ES-I3 (cell line): ENCODE measurements around the gene IL18BP.

Source experiments
- H3K36me3 ChIP-seq: 2 replicates; pipeline ENCODE4 v1.6.1; 2013; ENCODE audit warnings: mild to moderate bottlenecking, low read length, control low read depth, moderate library complexity; ENCODE audit not compliant: insufficient read depth
- H3K4me1 ChIP-seq: 2 replicates; pipeline ENCODE4 v1.6.1; 2013; ENCODE audit warnings: mild to moderate bottlenecking, control low read depth, low read length; ENCODE audit not compliant: insufficient read depth
- H3K9ac ChIP-seq: 2 replicates; pipeline ENCODE4 v1.6.1; 2013; ENCODE audit warnings: low read depth, mild to moderate bottlenecking, low read length, moderate library complexity
- H3K9me3 ChIP-seq: 2 replicates; pipeline ENCODE4 v1.6.1; 2013; ENCODE audit warnings: mild to moderate bottlenecking, low read length, moderate library complexity; ENCODE audit not compliant: control insufficient read depth, insufficient read depth

The IL18BP gene

DNA sequence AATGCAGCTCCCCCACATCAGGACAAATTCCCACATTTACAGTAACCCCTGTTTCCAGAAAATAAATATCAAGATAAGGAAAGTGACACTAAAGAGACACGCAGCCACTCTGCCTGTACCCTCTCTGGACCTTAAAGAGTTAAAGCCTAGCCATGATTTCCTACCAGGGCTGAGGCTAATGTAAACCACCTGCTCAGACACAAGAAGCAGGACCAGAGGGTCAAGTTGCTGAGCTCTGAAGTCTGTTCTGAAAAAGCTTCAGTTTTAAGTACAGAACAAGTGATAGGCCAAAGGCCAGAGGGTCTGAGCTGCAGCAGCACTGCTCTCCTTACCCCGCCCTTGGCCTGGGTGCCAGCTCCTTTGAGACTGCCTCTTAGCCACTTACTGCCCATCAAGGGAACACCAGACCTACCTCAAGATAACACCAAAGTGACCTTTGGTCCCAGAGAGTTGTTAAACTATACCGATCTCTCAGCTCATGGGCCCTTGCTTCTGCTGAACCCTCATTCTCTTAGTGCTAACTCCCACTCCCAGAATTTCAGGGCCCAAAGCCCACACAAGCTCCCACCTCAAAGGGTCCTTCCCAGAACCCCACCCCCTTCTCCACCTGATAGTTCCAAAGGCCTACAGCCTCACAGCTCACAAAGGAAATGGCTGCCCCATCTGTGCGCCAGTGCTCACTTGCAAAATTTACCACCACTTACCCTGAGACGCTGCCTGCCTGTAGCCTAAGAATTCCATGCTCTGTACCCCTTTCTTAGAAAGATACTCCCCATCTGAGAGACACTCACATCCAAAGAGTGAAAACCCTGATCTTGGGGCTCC, 40.5 kb downstream of the IL18BP start:
- no peaks in the 10 kb centered on the region for H3K9me3 ChIP-seq
- peaks cover 23% of the 10 kb centered on the region for H3K4me1 ChIP-seq
- H3K9ac ChIP-seq: no peak overlapping the region
- H3K36me3 ChIP-seq: no peaks in the 10 kb centered on the region

DNA sequence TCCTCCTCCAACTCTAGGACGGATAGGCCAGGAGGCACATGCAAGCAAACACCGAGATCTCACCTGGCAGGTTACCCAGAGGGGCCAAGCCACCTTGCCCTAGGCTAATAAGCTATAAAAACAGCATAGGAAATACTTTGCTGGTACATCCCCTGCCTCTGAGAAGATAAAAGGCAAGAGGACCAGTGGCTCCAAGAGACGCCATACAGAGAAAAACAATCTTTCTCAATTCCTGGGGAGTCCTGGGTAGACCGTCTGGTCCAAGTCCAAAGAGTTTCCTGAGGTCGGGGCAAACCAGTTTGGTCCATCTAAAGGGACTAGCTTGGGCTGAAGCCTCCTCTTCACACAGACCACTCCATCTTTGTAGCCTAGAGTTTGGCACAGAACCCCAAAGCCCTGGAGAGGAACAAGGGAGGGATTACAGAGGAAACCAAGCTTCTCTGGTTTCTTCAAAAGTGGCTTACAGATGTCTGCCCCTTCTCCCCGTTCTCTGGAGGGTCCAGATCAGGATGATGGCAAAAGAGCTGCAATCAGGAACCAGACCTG, 41.2 kb downstream of the IL18BP start:
- peaks cover 23% of the 10 kb centered on the region for H3K4me1 ChIP-seq
- H3K9ac ChIP-seq: peak overlapping the region; percentile 80; the same call in 1 of the 2 replicates
- no peaks in the 10 kb centered on the region for H3K36me3 ChIP-seq
- no peaks in the 10 kb centered on the region for H3K9me3 ChIP-seq

DNA sequence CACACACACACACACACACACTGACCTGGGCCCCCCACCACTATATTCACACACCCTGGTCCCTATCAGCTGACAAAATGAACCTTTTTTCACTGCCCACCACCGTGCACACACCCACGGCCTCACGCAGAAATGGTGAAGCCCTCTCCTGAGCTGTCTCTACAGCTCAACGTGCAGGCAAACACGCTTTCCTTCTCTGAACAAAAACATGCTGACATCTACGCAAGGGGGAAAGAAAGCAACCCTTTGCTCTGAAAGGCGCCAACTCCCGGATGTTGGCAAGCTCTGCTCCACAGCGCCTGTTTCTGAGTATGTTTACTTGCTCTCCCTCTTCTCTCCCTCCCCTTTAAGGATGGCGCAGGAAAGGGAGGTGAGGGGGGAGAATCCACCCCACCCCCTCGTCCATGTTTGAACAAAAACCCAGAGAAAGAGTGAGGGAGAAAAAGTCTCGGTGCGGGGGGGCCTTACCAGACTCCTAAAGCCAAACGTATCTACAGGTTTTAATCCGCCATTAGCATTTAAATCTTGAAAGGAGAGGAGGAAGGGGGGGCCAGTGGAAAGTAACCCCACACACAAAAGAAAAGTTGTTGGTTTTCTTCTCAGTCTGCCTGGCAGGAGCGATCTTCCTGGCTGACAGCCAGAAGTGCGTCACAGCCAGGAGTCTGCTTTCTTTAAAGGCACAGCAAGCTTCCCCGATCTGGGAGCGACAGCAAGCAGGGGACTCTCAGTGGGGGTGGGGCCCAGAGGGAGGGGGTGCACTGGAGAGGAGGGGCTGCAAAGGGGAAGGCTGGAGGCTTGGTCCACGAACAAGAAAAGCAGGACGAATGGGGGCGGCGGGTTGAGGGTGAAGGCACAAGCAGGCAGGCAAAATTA, 42.0 kb downstream of the IL18BP start:
- no peaks in the 10 kb centered on the region for H3K36me3 ChIP-seq
- H3K9ac ChIP-seq: peak overlapping the region; percentile 80
- H3K9me3 ChIP-seq: no peaks in the 10 kb centered on the region
- H3K4me1 ChIP-seq: peaks cover 23% of the 10 kb centered on the region

DNA sequence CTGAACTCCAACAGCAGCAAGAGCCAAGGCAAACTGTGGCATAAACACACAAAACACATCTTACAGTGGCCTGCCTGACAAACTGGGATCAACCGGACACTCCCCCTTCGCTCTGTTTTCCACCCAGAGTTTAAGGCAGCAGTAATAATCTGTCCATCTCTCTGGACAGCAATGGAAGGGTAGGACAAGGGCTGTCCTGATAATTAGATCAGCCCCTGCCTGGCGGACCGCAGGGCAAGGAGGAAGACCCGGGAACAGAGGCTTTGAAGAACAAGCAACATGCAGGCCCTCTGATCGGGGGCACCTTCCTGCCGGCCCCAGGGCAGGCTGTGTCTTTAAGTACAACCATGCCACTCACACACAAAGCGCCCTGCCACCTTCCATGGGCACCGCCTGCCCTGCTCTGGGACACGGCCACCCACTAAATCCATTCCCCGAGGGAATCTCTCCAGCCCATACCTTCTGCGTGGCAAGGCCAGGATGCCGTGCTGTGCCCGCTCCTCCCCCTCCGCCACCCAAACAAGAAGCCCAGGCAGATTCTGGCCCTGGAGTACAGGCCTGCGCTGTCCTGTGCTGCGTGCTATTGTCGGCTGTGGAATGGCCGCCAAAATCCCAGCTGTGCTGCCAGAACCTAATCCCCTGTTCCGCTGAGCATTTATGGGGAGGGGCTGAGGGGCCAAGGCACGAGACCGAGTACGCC, 42.8 kb downstream of the IL18BP start:
- Histone ChIP-seq H3K36me3 (no peaks in the 10 kb centered on the region), H3K9me3 (no peaks in the 10 kb centered on the region), H3K9ac (peak overlapping the region; percentile 80), H3K4me1 (peaks cover 23% of the 10 kb centered on the region)

DNA sequence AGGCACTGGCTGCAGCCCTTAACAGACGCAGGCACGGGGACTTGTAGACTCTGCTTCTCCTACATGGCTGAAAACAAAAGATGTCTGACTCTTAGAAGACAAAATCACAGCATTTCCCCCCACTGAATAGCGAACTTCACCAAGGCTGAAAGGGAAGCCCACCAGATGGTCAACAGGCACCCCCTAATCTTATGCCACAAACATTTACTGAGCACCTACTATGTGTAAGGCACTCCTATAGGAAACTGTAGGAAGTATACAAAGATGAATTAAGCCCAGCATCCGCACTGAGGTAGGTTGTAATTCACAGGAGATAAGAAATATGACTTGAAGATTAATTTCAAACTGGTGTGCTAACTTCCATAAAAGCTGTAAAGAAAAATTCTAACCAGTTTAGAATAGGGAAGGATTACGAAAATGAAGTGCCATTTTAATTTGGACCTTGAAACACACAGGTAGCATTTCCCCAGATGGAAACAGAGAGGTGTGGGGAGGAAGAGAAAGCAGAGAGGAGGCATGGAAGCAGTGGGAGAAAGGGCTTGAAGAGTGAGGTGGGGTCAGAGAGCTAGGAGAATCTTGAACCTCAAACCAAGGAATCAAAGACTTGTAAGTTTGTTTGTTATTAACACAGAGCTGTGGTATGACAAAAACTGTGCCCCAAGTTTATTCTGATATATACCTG, 43.5 kb downstream of the IL18BP start:
- no peaks in the 10 kb centered on the region for H3K9me3 ChIP-seq
- no peaks in the 10 kb centered on the region for H3K36me3 ChIP-seq
- peak overlapping the region; percentile 80 for H3K9ac ChIP-seq
- H3K4me1 ChIP-seq: peaks cover 23% of the 10 kb centered on the region

DNA sequence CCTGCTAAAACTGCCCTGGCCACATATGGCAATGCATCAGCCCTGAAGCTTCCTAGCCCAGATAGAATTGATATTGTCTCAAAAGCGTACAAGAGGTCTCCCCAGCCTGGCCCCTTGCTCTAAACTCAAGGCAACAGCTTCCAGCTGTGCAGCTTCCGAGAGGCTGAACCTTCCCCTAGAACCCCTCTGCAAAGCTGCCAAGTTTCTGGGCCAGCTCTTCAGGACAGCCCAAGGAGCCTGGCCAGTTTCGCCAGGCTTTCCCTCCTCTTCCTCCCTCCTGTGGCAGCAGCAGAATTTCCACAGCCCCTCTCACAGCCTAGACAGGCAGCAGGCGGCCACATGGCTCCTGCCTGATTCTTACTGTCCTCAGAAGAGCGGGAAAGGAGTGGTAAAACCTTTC, 47.1 kb downstream of the IL18BP start:
- H3K4me1 ChIP-seq: peaks cover 5% of the 10 kb centered on the region; the same call in 1 of the 2 replicates
- no peak overlapping the region for H3K9ac ChIP-seq
- H3K9me3 ChIP-seq: no peaks in the 10 kb centered on the region
- no peaks in the 10 kb centered on the region for H3K36me3 ChIP-seq

DNA sequence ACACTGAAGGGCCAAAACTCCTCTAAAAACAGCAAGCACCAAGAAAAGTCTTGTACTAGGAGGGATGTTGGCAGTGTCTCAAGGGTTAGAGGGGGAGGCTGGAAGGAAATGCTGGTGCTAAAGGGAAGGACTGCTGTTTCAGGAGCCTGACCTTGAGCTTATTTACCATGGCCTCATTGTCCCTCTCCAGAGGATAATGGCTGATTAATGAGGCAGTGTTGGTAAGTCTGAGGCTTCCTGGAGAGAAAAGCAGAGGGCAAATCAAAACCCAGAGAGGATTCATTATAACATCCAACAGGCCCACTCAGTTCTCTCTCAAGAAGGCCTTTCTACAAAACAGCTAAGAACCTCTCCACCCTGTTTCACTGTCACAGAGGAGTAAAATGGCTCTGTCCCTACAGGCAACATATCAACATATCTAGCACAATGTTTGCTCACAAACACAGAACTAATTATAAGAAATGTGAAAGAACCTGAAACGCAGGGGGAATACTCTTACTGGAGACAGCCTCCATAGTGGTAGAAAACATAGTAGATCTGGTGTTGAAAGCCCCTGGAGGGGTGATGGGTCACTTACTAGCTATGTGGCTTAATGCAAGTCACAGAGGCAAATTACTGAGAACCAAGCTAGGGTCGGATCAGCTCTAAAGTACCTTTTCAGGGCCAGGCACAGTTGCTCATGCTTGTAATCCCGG, 50.2 kb downstream of the IL18BP start:
- Histone ChIP-seq H3K4me1 (no peaks in the 10 kb centered on the region), H3K9me3 (no peaks in the 10 kb centered on the region), H3K36me3 (no peaks in the 10 kb centered on the region), H3K9ac (no peak overlapping the region)
